ENCODE results near the gene COPG2.

Gene COPG2

GRCh38 chr7:130683026-130683425, 14.5 kb upstream of the COPG2 start:
- no peaks in the 10 kb centered on the region for H3K9me3 Mint-ChIP-seq
- no peak overlapping the region for H3K27ac Mint-ChIP-seq
- TF ChIP-seq CTCF (IDR thresholded peaks at IDR 0.05) = no peak
- H3K4me1 Mint-ChIP-seq = no peaks in the 10 kb centered on the region
- peaks cover 14% of the 10 kb centered on the region for H3K27me3 Mint-ChIP-seq (ENCODE audit: low read depth, poor library complexity)
- no peaks in the 10 kb centered on the region for H3K36me3 Mint-ChIP-seq (ENCODE audit: low read depth)
- no peak for DNase-seq
- no peak overlapping the region for H3K4me3 Mint-ChIP-seq

GRCh38 chr7:130674456-130674855, 5.9 kb upstream of the COPG2 start:
- no peaks in the 10 kb centered on the region for H3K36me3 Mint-ChIP-seq (ENCODE audit: low read depth)
- DNase-seq = no peak
- no peaks in the 10 kb centered on the region for H3K9me3 Mint-ChIP-seq
- H3K27me3 Mint-ChIP-seq (ENCODE audit: low read depth, poor library complexity) = peaks cover 12% of the 10 kb centered on the region
- H3K4me1 Mint-ChIP-seq = peaks cover 14% of the 10 kb centered on the region
- H3K4me3 Mint-ChIP-seq = no peak overlapping the region
- no peak for TF ChIP-seq CTCF (IDR thresholded peaks at IDR 0.05)
- H3K27ac Mint-ChIP-seq = no peak overlapping the region

- Mint-ChIP-seq H3K27ac (no peak overlapping the region), H3K4me3 (no peak overlapping the region), H3K36me3 (ENCODE audit: low read depth) (no peaks in the 10 kb centered on the region), H3K27me3 (ENCODE audit: low read depth, poor library complexity) (peaks cover 12% of the 10 kb centered on the region), H3K9me3 (no peaks in the 10 kb centered on the region), H3K4me1 (peaks cover 20% of the 10 kb centered on the region)
- DNase-seq = no peak
- no peak for TF ChIP-seq CTCF (IDR thresholded peaks at IDR 0.05)
Observed at GRCh38 chr7:130673066-130673465, 4.5 kb upstream of the COPG2 start.

GRCh38 chr7:130672146-130672545, 3.6 kb upstream of the COPG2 start:
- DNase-seq = no peak
- H3K27ac Mint-ChIP-seq = no peak overlapping the region
- no peaks in the 10 kb centered on the region for H3K36me3 Mint-ChIP-seq (ENCODE audit: low read depth)
- no peaks in the 10 kb centered on the region for H3K9me3 Mint-ChIP-seq
- peaks cover 7% of the 10 kb centered on the region for H3K27me3 Mint-ChIP-seq (ENCODE audit: low read depth, poor library complexity)
- H3K4me1 Mint-ChIP-seq = peaks cover 20% of the 10 kb centered on the region
- no peak for TF ChIP-seq CTCF (IDR thresholded peaks at IDR 0.05)
- H3K4me3 Mint-ChIP-seq = no peak overlapping the region

- H3K36me3 Mint-ChIP-seq (ENCODE audit: low read depth) = peaks cover 14% of the 10 kb centered on the region
- H3K27me3 Mint-ChIP-seq (ENCODE audit: low read depth, poor library complexity) = no peaks in the 10 kb centered on the region
- no peaks in the 10 kb centered on the region for H3K9me3 Mint-ChIP-seq
- no peak for TF ChIP-seq CTCF (IDR thresholded peaks at IDR 0.05)
- peak overlapping the region; percentile 64 for H3K27ac Mint-ChIP-seq
- H3K4me1 Mint-ChIP-seq = peaks cover 21% of the 10 kb centered on the region
- no peak for DNase-seq
- peak overlapping the region; percentile 89 for H3K4me3 Mint-ChIP-seq
Observed at GRCh38 chr7:130669085-130669700, 645 bp upstream of the COPG2 start.

GRCh38 chr7:130667593-130668257, 823 bp downstream of the COPG2 start:
- H3K4me3 Mint-ChIP-seq = peak overlapping the region; percentile 91
- no peaks in the 10 kb centered on the region for H3K27me3 Mint-ChIP-seq (ENCODE audit: low read depth, poor library complexity)
- H3K36me3 Mint-ChIP-seq (ENCODE audit: low read depth) = peaks cover 24% of the 10 kb centered on the region
- TF ChIP-seq CTCF (IDR thresholded peaks at IDR 0.05) = no peak
- H3K27ac Mint-ChIP-seq = no peak overlapping the region
- peaks cover 21% of the 10 kb centered on the region for H3K4me1 Mint-ChIP-seq
- no peaks in the 10 kb centered on the region for H3K9me3 Mint-ChIP-seq
- no peak for DNase-seq

All from nephron progenitor cell (in vitro differentiated cells).